ENCODE results near the gene MMEL1.

Gene MMEL1

GRCh38 chr1:2603521-2604155, 29.2 kb downstream of the MMEL1 start:
- no peak for DNase-seq

- no peak for DNase-seq
Measured at GRCh38 chr1:2602866-2603520, 29.8 kb downstream of the MMEL1 start.

GRCh38 chr1:2602311-2602835, 30.4 kb downstream of the MMEL1 start:
- DNase-seq, result no peak

GRCh38 chr1:2601721-2602303, 31.0 kb downstream of the MMEL1 start:
- DNase-seq, result no peak

- no peak for DNase-seq
Measured at GRCh38 chr1:2598329-2598931, 34.4 kb downstream of the MMEL1 start.

GRCh38 chr1:2597441-2598328, 35.1 kb downstream of the MMEL1 start:
- DNase-seq, result no peak

GRCh38 chr1:2596530-2597333, 36.1 kb downstream of the MMEL1 start:
- DNase-seq, result no peak

GRCh38 chr1:2595812-2596529, 36.8 kb downstream of the MMEL1 start:
- DNase-seq, result no peak

- no peak for DNase-seq
Measured at GRCh38 chr1:2595261-2595811, 37.5 kb downstream of the MMEL1 start.

GRCh38 chr1:2594641-2595131, 38.1 kb downstream of the MMEL1 start:
- DNase-seq, result no peak

- DNase-seq, result no peak
Measured at GRCh38 chr1:2594001-2594640, 38.7 kb downstream of the MMEL1 start.

- no peak for DNase-seq
Measured at GRCh38 chr1:2593251-2593878, 39.5 kb downstream of the MMEL1 start.

GRCh38 chr1:2592672-2593071, 40.1 kb downstream of the MMEL1 start:
- DNase-seq, result no peak

GRCh38 chr1:2591581-2592261, 41.1 kb downstream of the MMEL1 start:
- no peak for DNase-seq

- no peak for DNase-seq
Measured at GRCh38 chr1:2591233-2591580, 41.6 kb downstream of the MMEL1 start.

GRCh38 chr1:2590233-2591141, 42.3 kb downstream of the MMEL1 start:
- DNase-seq, result no peak

- no peak for DNase-seq
Measured at GRCh38 chr1:2589431-2590232, 43.2 kb downstream of the MMEL1 start.

Measured in inflammatory macrophage treated with lipopolysaccharide for 1 hour (primary cell).